ENCODE data around the gene XYLT2.

XYLT2 gene

GRCh38 chr17:50363217-50364060 is 17.5 kb downstream of the XYLT2 start:
- DNase-seq (ENCODE audit: low spot score) = no peak

DNA sequence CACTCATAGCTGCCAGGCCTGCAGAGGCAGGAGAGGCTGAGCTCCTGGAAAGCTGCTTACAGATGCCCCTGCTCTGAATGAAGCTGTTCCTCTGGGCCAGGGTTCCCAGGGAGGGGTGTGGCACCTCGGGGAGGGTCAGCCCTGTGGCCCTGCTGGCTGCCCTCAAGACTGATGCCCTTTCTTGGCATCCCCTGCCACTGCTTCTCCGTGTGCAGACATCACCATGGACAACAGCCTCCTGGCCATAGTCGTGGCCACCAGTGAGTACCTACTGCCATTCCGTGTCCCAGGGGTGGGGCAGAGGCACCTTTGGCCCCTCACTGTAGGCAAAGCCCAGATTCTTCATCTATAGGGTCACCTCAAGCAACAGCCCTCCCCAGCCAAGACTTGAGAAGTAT is 18.1 kb downstream of the XYLT2 start:
- no peak for DNase-seq (ENCODE audit: low spot score)

DNA sequence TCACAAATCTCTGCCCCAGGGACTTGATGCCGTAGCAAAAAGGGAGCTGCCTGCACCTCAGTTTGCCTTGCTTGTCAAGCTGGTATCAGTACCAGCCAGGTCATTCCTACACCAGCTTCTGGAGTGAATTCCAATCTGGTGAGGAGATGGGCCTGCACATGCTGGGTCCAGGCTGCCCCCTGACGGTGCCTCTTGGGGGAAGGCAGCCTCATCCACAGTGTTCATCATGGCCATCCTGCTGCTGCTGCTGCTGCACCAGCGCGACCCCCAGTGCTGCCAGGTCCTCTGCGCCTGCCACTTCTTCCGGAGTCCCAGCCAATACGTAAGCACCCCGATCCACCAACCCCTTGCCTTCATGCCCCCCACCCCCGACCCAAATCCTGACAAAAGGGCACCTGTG is 18.8 kb downstream of the XYLT2 start:
- DNase-seq (ENCODE audit: low spot score) = no peak

DNA sequence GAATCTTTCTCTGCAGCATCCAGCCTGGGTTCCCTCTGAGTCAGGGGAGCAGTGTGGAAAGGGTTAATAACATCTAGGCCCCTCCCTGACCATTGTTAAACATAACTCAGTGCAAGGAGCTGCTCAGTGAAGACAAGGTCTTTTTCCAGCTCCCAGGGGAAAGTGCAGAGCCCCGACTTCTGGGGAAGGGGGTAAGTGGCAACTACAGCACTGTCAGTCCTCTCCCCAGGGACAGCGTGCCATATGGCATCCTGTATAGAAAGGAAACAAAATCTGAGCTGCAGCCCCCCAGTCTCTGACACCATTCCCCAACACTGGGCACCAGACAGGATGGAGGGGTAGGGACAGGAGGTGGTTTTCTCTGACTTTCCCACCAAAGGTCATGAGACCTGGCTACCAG is 19.2 kb downstream of the XYLT2 start:
- no peak for DNase-seq (ENCODE audit: low spot score)

GRCh38 chr17:50365649-50366393 is 19.9 kb downstream of the XYLT2 start:
- DNase-seq (ENCODE audit: low spot score) = no peak

GRCh38 chr17:50367401-50367800 is 21.5 kb downstream of the XYLT2 start:
- DNase-seq (ENCODE audit: low spot score) = no peak

DNA sequence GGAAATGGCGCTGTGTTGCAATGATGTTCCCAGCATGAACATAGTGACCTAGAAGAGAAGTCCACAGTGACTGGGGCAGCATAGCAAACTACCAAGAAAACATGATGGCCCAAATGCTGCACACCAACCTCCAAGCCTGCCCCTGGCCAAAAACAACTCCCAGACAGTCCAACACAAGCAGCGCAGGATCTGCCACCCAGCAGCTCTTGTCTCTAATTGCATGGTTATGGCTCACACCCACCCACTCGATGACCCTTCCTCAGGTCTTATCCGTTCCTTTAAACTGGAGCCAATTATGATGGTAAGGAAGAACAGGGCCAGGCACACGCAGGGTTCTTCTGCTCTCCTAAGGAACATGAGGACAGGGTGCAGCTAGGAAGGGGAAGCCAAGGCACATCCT is 24.1 kb downstream of the XYLT2 start:
- no peak for DNase-seq (ENCODE audit: low spot score)

- no peak for DNase-seq (ENCODE audit: low spot score)
Measured at GRCh38 chr17:50371526-50371925, 25.6 kb downstream of the XYLT2 start.

DNA sequence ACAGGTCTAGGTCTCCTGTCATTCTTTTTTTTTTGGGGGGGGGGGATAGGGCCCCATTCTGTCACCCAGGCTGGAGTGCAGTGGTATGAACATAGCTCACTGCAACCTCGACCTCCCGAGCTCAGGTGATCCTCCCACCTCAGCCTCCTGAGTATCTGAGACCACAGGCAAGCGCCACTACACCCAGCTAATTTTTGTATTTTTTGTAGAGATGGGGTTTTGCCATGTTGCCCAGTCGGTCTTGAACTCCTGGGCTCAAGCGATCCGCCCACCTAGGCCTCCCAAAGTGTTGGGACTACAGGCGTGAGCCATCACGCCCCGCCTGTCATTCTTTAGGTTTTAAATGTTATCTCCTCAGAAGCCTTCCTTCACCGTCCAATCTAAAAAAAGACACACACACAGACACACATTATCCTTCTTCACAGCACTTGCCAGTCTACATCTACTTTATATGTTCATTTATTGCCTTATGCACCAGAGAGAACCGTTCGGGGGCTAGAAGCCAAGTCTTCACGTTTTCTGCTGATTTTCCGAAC is 26.4 kb downstream of the XYLT2 start:
- no peak for DNase-seq (ENCODE audit: low spot score)

- DNase-seq (ENCODE audit: low spot score) = peak; percentile 92
Measured at GRCh38 chr17:50372758-50373556, 27.0 kb downstream of the XYLT2 start, which contains the start of the genes EME1 and MRPL27. EME1 (plus strand) TSS chr17:50373229; CDS start chr17:50375209, 1,980 bp downstream. MRPL27 (minus strand) TSS chr17:50373184; CDS start chr17:50373170, 14 bp downstream.

GRCh38 chr17:50373705-50374104 is 27.8 kb downstream of the XYLT2 start:
- DNase-seq (ENCODE audit: low spot score) = no peak

- no peak for DNase-seq (ENCODE audit: low spot score)
Measured at GRCh38 chr17:50375858-50376538, 30.1 kb downstream of the XYLT2 start.

GRCh38 chr17:50379351-50380132 is 33.6 kb downstream of the XYLT2 start:
- no peak for DNase-seq (ENCODE audit: low spot score)

- DNase-seq (ENCODE audit: low spot score) = no peak
Measured at GRCh38 chr17:50380369-50381259, 34.7 kb downstream of the XYLT2 start.

DNA sequence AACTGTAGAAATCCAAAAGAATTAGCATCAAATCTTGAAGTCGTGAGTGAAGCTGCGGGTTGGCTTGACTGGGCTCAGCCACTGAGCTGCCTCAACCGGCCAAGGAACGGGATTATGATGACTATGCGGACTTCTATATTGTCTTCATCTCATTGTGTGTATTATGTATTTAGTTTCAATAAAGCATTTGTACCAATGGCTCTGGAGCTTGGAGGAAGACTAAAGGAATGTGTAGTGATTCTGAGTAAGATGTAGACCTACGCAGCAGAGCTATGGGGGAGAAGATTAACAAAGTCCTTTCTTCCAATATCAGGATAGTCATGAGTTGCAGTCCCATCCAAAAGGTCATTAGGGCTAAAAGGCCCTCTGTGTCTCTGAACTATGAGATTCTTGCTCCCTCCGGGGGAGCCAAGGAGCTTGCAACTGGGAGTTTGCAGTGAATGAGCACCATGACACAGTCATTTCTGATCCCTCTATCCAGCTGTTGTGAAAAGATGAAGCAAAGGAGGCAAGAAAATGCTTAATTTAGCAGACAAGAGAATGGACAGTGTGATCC is 35.4 kb downstream of the XYLT2 start:
- DNase-seq (ENCODE audit: low spot score) = no peak

GRCh38 chr17:50381920-50382319 is 36.0 kb downstream of the XYLT2 start:
- no peak for DNase-seq (ENCODE audit: low spot score)

GRCh38 chr17:50382931-50383330 is 37.0 kb downstream of the XYLT2 start:
- DNase-seq (ENCODE audit: low spot score) = no peak

DNA sequence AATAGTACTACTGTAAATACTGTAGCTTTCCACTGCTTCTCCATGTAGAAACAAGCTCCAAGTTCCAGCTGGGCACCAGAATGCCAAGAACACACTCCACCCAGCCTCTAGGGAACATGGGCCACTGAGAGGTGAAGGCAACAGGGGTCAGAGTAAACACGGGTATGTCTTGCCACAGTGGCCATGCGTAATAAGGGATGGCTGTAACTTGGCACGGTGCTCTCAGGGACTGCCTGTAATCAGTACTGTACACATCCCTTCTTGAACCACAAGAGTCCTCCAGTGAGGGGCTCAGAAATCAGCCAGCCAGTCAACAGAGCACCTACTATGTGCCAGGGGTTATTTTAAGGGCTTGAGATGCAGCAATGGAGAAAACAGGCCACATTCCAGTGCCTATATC is 40.6 kb downstream of the XYLT2 start:
- DNase-seq (ENCODE audit: low spot score) = no peak

- no peak for DNase-seq (ENCODE audit: low spot score)
Measured at GRCh38 chr17:50388728-50389127, 42.8 kb downstream of the XYLT2 start.
